T-cell (primary cell): ENCODE measurements around the gene LRIF1. TPM values are rescaled to one million over a fixed set of nuclear protein-coding genes. Genes with fewer than 3 reads are reported as not detected.

Experiments
- ATAC-seq, 4 experiments: fragments of 200-7000 bp in 3 of 4; fragments of 150-1000 bp in 1 of 4; cut with Tn5 transposase; replicated peaks in 1 of 4; 1 replicate in 3 of 4; 2 replicates in 1 of 4; pipeline ENCODE4 v1.10.0; 2021; ENCODE audit warnings: moderate library complexity in 3 of 4, mild to moderate bottlenecking in 2 of 4, moderate number of reproducible peaks in 1 of 4
- CTCF ChIA-PET, 2 donors: fragments of 300-600 bp; sonication (Branson Sonifier 250); formaldehyde crosslinking; loops; one replicate each; lab custom pipeline; 2022; ENCODE audit warnings: antibody characterized with exemption in 2 of 2; lab: Charles Lee
- POLR2A ChIA-PET, 2 donors: fragments of 300-600 bp; sonication (Branson Sonifier 250); formaldehyde crosslinking; loops; one replicate each; lab custom pipeline; 2022; ENCODE audit warnings: antibody characterized with exemption in 2 of 2; lab: Charles Lee
- DNase-seq, 35 experiments: peaks; one replicate each; pipeline versions ENCODE4 v3.0.0 to v3.0.0-alpha.2; 2013 to 2023
- H3K27ac ChIP-seq: one replicate; pipeline ENCODE4 v1.5.1; 2013; ENCODE audit warnings: low read length
- H3K27me3 ChIP-seq, 2 experiments: replicated peaks in 1 of 2; 1 replicate in 1 of 2; 2 replicates in 1 of 2; pipeline versions ENCODE4 v1.6.1 to v1.7.0; 2013; ENCODE audit warnings: low read length in 1 of 2, mixed read lengths in 1 of 2; ENCODE audit not compliant: control insufficient read depth in 2 of 2, insufficient read depth in 2 of 2; ENCODE audit errors: extremely low read depth in 1 of 2
- H3K36me3 ChIP-seq, 2 donors: 1 replicate in 1 of 2; 2 replicates in 1 of 2; pipeline versions ENCODE4 v1.6.1 to v1.7.0; 2013; ENCODE audit warnings: low read length in 1 of 2; ENCODE audit not compliant: control insufficient read depth in 2 of 2, insufficient read depth in 1 of 2; ENCODE audit errors: extremely low read depth in 1 of 2
- H3K4me1 ChIP-seq, 2 experiments: 1 replicate in 1 of 2; 2 replicates in 1 of 2; pipeline versions ENCODE4 v1.6.1 to v1.7.0; 2013; ENCODE audit warnings: low read length in 2 of 2, mixed read lengths in 1 of 2; ENCODE audit not compliant: insufficient read depth in 2 of 2, control insufficient read depth in 1 of 2; ENCODE audit errors: extremely low read depth in 1 of 2
- H3K4me3 ChIP-seq, 2 donors: 1 replicate in 1 of 2; 2 replicates in 1 of 2; pipeline versions ENCODE4 v1.5.1 to v1.7.0; 2013; ENCODE audit warnings: mild to moderate bottlenecking in 2 of 2, low read length in 1 of 2, moderate library complexity in 1 of 2; ENCODE audit not compliant: control insufficient read depth in 1 of 2; ENCODE audit errors: extremely low read depth in 1 of 2
- H3K9me3 ChIP-seq: 2 replicates; pipeline ENCODE4 v1.7.0; 2013
- H3K27ac Mint-ChIP-seq, 2 donors: one replicate each; pipeline ENCODE4 v1.8.0; 2020 to 2021; ENCODE audit warnings: mild to moderate bottlenecking in 2 of 2, mixed read lengths in 2 of 2
- H3K27me3 Mint-ChIP-seq, 2 donors: one replicate each; pipeline ENCODE4 v1.8.0; 2021 to 2022; ENCODE audit warnings: mixed read lengths in 2 of 2
- H3K36me3 Mint-ChIP-seq: one replicate; pipeline ENCODE4 v1.8.0; 2021; ENCODE audit warnings: mixed read lengths
- H3K4me1 Mint-ChIP-seq, 3 donors: one replicate each; pipeline ENCODE4 v1.8.0; 2020 to 2022; ENCODE audit warnings: mixed read lengths in 3 of 3, mild to moderate bottlenecking in 1 of 3
- H3K4me3 Mint-ChIP-seq, 3 donors: one replicate each; pipeline ENCODE4 v1.8.0; 2020 to 2022; ENCODE audit warnings: mild to moderate bottlenecking in 3 of 3, mixed read lengths in 3 of 3, moderate library complexity in 3 of 3
- H3K9me3 Mint-ChIP-seq, 3 donors: one replicate each; pipeline ENCODE4 v1.8.0; 2020 to 2022; ENCODE audit warnings: mixed read lengths in 3 of 3
- WGBS: methylation state at CpG from one replicate; pipeline ENCODE4 v1.1.5; 2013; ENCODE audit warnings: missing lambda C conversion rate; ENCODE audit not compliant: insufficient coverage; 5-methylcytosine and 5-hydroxymethylcytosine counted together
- total RNA-seq, 35 experiments: library from RNA in 6 of 35; stranded (reverse) in 6 of 35; fragments of 120-200 nt in 1 of 35; gene quantifications; one replicate each; pipeline versions ENCODE4 v1.2.1 to v1.2.4 and lab custom pipeline; 2013 to 2026

LRIF1 gene
- total RNA-seq, 5 donors from 2014 or later (not counting 1 experiment from before 2014, with no cell fraction given), result 6.4 to 23.8 (median 19.9) TPM

DNA sequence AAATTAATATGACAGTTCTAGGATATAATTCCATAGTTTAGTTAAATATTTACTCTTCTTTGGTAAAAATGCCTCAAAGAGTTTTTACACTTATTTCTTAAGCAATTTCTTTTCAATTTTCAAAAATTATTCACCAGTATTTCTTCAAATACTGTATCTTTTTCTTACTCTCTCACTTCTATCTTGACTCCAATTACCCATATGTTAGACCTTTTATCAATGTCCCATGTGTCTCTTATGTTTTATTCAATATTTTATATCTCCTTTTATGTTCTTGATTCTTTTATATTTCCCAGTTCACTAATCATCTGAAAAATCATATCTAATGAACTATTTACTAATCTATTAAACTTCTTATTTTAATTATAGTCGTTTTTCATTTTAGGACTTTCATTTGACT is 11.5 kb upstream of the LRIF1 start:
- Mint-ChIP-seq H3K9me3 (peaks cover 14 to 39% (median 33%) of the 10 kb centered on the region in 3 donors), H3K4me1 (no peaks in the 10 kb centered on the region), H3K27ac (no peak overlapping the region), H3K27me3 (peaks cover 49 to 58% of the 10 kb centered on the region in 2 donors), H3K4me3 (no peak overlapping the region), H3K36me3 (peaks cover 10% of the 10 kb centered on the region)
- no peak for DNase-seq
- ChIA-PET CTCF (no interaction called here), POLR2A (no interaction called here)
- ATAC-seq, result no peak
- peaks cover 6% of the 10 kb centered on the region for H3K9me3 ChIP-seq
- no CpG with 5 or more reads among the region's 1 CpG for WGBS
- no peaks in the 10 kb centered on the region for H3K36me3 ChIP-seq
- H3K4me1 ChIP-seq, result no peaks in the 10 kb centered on the region
- no peak overlapping the region for H3K27ac ChIP-seq
- H3K27me3 ChIP-seq, result peaks cover 3 to 14% of the 10 kb centered on the region in 2 experiments
- no peak overlapping the region for H3K4me3 ChIP-seq

DNA sequence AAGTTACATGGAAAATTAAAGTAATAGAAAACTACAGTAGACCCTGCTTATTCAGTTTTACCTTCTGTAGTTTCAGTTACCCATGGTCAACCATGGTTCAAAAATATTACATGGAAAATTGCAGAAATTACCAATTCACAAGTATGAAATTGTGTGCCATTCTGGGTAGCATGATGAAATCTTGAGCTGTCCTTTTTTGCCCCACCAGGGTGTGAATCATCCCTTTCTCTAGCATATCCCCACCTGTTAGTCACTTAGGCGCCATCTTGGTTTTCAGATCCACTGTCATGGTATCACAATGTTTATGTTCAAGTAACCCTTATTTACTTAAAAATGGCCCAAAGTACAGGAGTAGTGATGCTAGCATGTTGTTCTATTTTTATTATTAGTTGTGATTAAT is 3.5 kb upstream of the LRIF1 start:
- H3K9me3 Mint-ChIP-seq, result peaks cover 23 to 55% (median 41%) of the 10 kb centered on the region in 3 donors
- Histone ChIP-seq H3K4me3 (no peak overlapping the region), H3K27ac (no peak overlapping the region), H3K9me3 (peaks cover 12% of the 10 kb centered on the region), H3K27me3 (peaks cover 7 to 8% of the 10 kb centered on the region in 2 experiments), H3K4me1 (peaks cover 0 to 12% of the 10 kb centered on the region in 2 experiments), H3K36me3 (no peaks in the 10 kb centered on the region)
- no peak overlapping the region for H3K4me3 Mint-ChIP-seq
- POLR2A ChIA-PET, result interaction anchor here in 1 of 2 donors (0.5 kb wide), 1 partner anchor 149 kb away, joined by 6 read pairs; no protein-coding TSS in a partner anchor
- WGBS, result no CpG with 5 or more reads among the region's 1 CpG
- DNase-seq (no peak), ATAC-seq (no peak)
- H3K27me3 Mint-ChIP-seq, result peaks cover 41 to 42% of the 10 kb centered on the region in 2 donors
- peaks cover 21 to 26% (median 22%) of the 10 kb centered on the region in 3 donors for H3K4me1 Mint-ChIP-seq
- H3K36me3 Mint-ChIP-seq, result peaks cover 30% of the 10 kb centered on the region
- no peak overlapping the region for H3K27ac Mint-ChIP-seq
- CTCF ChIA-PET, result no interaction called here

- peaks cover 4 to 8% of the 10 kb centered on the region in 2 experiments for H3K27me3 ChIP-seq
- H3K27me3 Mint-ChIP-seq, result peaks cover 16 to 19% of the 10 kb centered on the region in 2 donors
- ChIA-PET CTCF (interaction anchor here (0.5 to 1.2 kb wide), 11 partner anchors 10 to 409 kb away, joined by 3 to 7 read pairs (median 3); partner anchors contain the start of gene CD53 (in 1 of the 2)), POLR2A (interaction anchor here (0.6 to 1.2 kb wide), 6 partner anchors 80 to 238 kb away, joined by 3 to 5 read pairs (median 3); partner anchors contain the start of gene CD53 (in 1 of the 2))
- peak overlapping the region; percentile 83 to 94 (median 88) for H3K4me3 Mint-ChIP-seq
- H3K4me3 ChIP-seq, result peak overlapping the region; percentile 85 to 92
- no peak for ATAC-seq
- no peaks in the 10 kb centered on the region for H3K36me3 ChIP-seq
- peaks cover 27 to 48% (median 29%) of the 10 kb centered on the region in 3 donors for H3K9me3 Mint-ChIP-seq
- H3K4me1 Mint-ChIP-seq, result peaks cover 36 to 43% (median 40%) of the 10 kb centered on the region in 3 donors
- DNase-seq, result no peak
- WGBS, result 30% methylated on average over 2 of the region's 6 CpGs
- H3K36me3 Mint-ChIP-seq, result peaks cover 36% of the 10 kb centered on the region
- H3K9me3 ChIP-seq, result peaks cover 12% of the 10 kb centered on the region
- H3K4me1 ChIP-seq, result peaks cover 0 to 12% of the 10 kb centered on the region in 2 experiments
- H3K27ac Mint-ChIP-seq, result peak overlapping the region; percentile 96 to 99
- peak overlapping the region; percentile 99 for H3K27ac ChIP-seq
Observed at GRCh38 chr1:110964455-110964903, 757 bp upstream of the LRIF1 start.

DNA sequence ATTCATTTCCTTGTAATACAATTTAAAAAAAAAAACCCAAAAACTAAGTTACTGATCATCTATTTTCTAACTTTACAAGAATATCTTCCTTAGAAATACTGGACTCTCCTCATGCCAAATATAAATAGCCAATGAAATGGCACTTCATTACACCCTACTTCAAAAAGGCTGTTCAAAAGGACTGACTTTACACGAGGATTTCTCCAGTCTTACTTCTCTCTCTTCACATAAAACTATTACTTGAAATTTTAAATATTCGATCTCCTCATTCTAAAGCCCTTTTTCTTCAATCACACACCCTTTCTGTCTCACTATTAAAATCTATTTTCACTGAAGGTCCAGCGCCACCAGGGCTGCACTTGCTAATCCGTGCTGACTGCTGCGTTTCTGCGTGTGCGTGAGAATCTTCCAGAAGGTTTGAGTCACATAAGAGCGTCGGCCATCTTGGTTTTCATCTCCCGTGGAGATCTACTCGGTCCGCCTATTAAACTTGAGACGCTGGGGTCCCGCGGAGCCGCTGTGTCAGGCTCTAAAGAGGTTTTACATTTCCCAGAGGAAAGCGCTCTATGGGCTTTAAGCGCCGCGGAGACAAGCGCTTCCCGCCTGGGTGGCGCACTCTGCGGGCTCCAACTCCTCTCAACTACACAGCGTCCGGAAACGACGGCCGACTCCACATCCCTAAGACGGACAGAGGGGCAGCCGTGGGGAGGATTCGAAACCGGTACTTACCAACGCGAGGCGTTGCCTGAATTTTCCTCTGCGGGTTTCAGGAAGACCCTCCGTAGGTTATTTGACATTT is 631 bp downstream of the LRIF1 start:
- WGBS, result 3% methylated on average over 25 of the region's 38 CpGs
- ChIA-PET POLR2A (interaction anchor here in 1 of 2 donors (0.6 to 1.1 kb wide), 4 partner anchors 82 to 415 kb away, joined by 3 to 5 read pairs (median 4); no protein-coding TSS in a partner anchor), CTCF (interaction anchor here in 1 of 2 donors (1.1 to 1.2 kb wide), 2 partner anchors 29 to 88 kb away, joined by 3 to 7 read pairs; no protein-coding TSS in a partner anchor)
- ATAC-seq, result peak; percentile 28 to 43 (median 40)
- peaks cover 13% of the 10 kb centered on the region for H3K9me3 ChIP-seq
- peaks cover 0 to 12% of the 10 kb centered on the region in 2 experiments for H3K4me1 ChIP-seq
- DNase-seq, result peak; percentile 28 to 84 (median 49)
- H3K4me3 ChIP-seq, result peak overlapping the region; percentile 85 to 92
- H3K4me1 Mint-ChIP-seq, result peaks cover 38 to 43% (median 40%) of the 10 kb centered on the region in 3 donors
- peaks cover 0 to 6% of the 10 kb centered on the region in 2 experiments for H3K27me3 ChIP-seq
- H3K9me3 Mint-ChIP-seq, result peaks cover 24 to 38% (median 29%) of the 10 kb centered on the region in 3 donors
- H3K4me3 Mint-ChIP-seq, result peak overlapping the region; percentile 83 to 94 (median 88)
- H3K27me3 Mint-ChIP-seq, result peaks cover 5 to 6% of the 10 kb centered on the region in 2 donors
- peak overlapping the region; percentile 99 for H3K27ac ChIP-seq
- H3K36me3 Mint-ChIP-seq, result peaks cover 43% of the 10 kb centered on the region
- H3K27ac Mint-ChIP-seq, result peak overlapping the region; percentile 96 to 99
- H3K36me3 ChIP-seq, result no peaks in the 10 kb centered on the region

DNA sequence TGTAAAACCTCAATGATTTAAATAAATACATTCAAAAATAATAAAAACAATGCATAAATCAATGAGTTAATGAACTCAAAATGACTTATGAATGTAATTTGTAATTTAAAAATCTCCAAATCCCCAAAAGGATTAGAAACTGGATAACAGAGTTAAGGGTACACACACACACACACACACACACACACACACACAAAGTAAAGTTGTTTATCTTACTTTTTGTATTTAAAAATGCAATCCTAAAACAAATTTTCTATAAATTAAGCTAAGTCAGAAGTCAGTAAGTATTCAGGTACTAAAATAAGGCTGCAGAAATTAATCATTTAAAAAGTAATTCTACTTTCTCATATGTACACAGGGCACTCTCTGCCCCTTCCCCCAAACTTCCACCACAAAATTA is 1.8 kb downstream of the LRIF1 start:
- peaks cover 14% of the 10 kb centered on the region for H3K9me3 ChIP-seq
- H3K27ac ChIP-seq, result no peak overlapping the region
- no peak for DNase-seq
- CTCF ChIA-PET, result interaction anchor here in 1 of 2 donors (1.1 to 2.6 kb wide), 3 partner anchors 8 to 88 kb away, joined by 3 to 5 read pairs (median 4); partner anchors contain the start of gene CD53
- peaks cover 0 to 2% of the 10 kb centered on the region in 2 donors for H3K27me3 Mint-ChIP-seq
- H3K27ac Mint-ChIP-seq, result no peak overlapping the region
- H3K36me3 ChIP-seq, result no peaks in the 10 kb centered on the region
- peaks cover 0 to 12% of the 10 kb centered on the region in 2 experiments for H3K4me1 ChIP-seq
- POLR2A ChIA-PET, result interaction anchor here (0.6 to 1.1 kb wide), 5 partner anchors 8 to 486 kb away, joined by 3 to 5 read pairs (median 3); no protein-coding TSS in a partner anchor
- no peak for ATAC-seq
- H3K36me3 Mint-ChIP-seq, result peaks cover 43% of the 10 kb centered on the region
- H3K4me1 Mint-ChIP-seq, result peaks cover 38 to 43% (median 40%) of the 10 kb centered on the region in 3 donors
- H3K4me3 ChIP-seq, result no peak overlapping the region
- H3K27me3 ChIP-seq, result peaks cover 0 to 5% of the 10 kb centered on the region in 2 experiments
- H3K4me3 Mint-ChIP-seq, result peak overlapping the region in 1 of 3 donors; percentile 94
- peaks cover 20 to 34% (median 29%) of the 10 kb centered on the region in 3 donors for H3K9me3 Mint-ChIP-seq
